ENCODE data around the gene CNTRL. TPM values are rescaled to one million over a fixed set of nuclear protein-coding genes. Genes with fewer than 3 reads are reported as not detected.
A peak's percentile ranks its signal among the peaks of the same experiment; 100 is the strongest.
"Not testable (repeated sequence)": the region's sequence is repeated elsewhere in the genome, so short reads cannot be mapped to it uniquely, and the experiment has no call there.

CNTRL gene
- 32.0 TPM for polyA plus RNA-seq (2012; ENCODE audit: insufficient read depth, insufficient read length)

- H3K4me3 ChIP-seq (ENCODE audit: low read length) = peak within 1 kb of the TSS; percentile 90
- DNase-seq (ENCODE audit: low read depth, low spot score) = peak; percentile 90
These were observed at the start of gene CNTRL for GRCh38 chr9:121074370-121075250. CNTRL (plus strand) TSS chr9:121074955; CDS start chr9:121088327, 13,372 bp downstream.

GRCh38 chr9:121026260-121026691 lies 48.5 kb upstream of the CNTRL start:
- DNase-seq (ENCODE audit: low read depth, low spot score) = no peak
- H3K4me3 ChIP-seq (ENCODE audit: low read length) = no peak overlapping the region

GRCh38 chr9:121026768-121027167 lies 48.0 kb upstream of the CNTRL start:
- H3K4me3 ChIP-seq (ENCODE audit: low read length) = no peak overlapping the region
- DNase-seq (ENCODE audit: low read depth, low spot score) = no peak

GRCh38 chr9:121028285-121028684 lies 46.5 kb upstream of the CNTRL start:
- not testable (repeated sequence) for DNase-seq (ENCODE audit: low read depth, low spot score); H3K4me3 ChIP-seq (ENCODE audit: low read length)

GRCh38 chr9:121029469-121029868 lies 45.3 kb upstream of the CNTRL start:
- no peak for DNase-seq (ENCODE audit: low read depth, low spot score)
- H3K4me3 ChIP-seq (ENCODE audit: low read length) = no peak overlapping the region

- H3K4me3 ChIP-seq (ENCODE audit: low read length) = no peak overlapping the region
- DNase-seq (ENCODE audit: low read depth, low spot score) = no peak
These were observed 40.2 kb upstream of the CNTRL start for GRCh38 chr9:121034529-121034928.

DNA sequence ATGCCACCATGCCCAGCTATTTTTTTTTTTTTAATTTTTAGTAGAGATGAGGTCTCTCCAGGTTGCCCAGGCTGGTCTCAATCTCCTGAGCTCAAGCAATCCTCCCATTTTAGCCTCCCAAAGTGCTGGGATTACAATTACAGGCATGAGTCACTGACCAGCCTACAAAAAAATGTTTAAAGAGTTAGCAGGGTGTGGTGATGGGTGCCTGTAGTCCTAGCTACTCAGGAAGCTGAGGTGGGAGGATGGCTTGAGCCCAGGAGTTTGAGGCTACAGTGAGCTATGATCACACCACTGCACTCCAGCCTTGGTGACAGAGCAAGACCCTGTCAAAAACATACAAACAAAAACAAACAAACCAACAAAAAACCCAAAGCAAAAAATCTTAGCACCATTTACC lies 39.0 kb upstream of the CNTRL start:
- DNase-seq (ENCODE audit: low read depth, low spot score); H3K4me3 ChIP-seq (ENCODE audit: low read length): not testable (repeated sequence)

DNA sequence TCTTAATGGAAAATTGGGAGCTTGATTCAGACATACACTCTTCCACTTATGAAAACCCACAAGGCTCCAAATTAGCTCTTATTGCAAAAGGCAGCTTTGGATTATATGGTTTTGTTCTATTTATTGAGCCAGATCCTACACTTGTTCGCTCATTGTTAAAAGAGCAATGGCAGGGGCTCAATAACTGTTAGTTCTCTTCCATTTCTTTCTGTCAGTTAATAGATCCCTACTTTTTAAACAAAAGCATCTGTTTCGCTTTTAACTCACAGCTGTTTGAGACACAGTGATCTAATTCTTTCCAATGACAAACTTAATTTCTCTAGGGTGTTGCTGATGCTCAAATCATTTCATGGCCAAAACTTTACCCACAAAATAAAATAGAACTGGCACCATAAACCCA lies 36.4 kb upstream of the CNTRL start:
- no peak overlapping the region for H3K4me3 ChIP-seq (ENCODE audit: low read length)
- DNase-seq (ENCODE audit: low read depth, low spot score) = no peak

GRCh38 chr9:121038804-121039203 lies 36.0 kb upstream of the CNTRL start:
- DNase-seq (ENCODE audit: low read depth, low spot score) = no peak
- H3K4me3 ChIP-seq (ENCODE audit: low read length) = no peak overlapping the region

DNA sequence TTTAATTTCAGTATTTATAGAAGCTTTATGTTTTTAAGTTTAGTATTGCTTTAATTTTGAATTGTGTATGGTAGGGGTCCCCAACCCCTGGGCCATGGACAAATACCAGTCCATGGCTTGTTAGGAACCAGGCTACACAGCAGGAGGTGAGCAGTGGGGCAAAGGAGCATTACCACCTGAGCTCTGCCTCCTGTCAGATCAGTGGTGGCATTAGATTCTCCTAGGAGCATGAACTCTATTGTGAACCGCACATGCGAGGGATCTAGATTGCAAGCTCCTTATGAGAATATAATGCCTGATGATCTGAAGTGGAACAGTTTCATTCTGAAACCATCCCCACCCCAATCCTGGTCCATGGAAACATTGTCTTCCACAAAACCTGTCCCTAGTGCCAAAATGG lies 26.6 kb upstream of the CNTRL start:
- no peak for DNase-seq (ENCODE audit: low read depth, low spot score)

GRCh38 chr9:121048618-121049017 lies 26.1 kb upstream of the CNTRL start:
- no peak for DNase-seq (ENCODE audit: low read depth, low spot score)
- no peak overlapping the region for H3K4me3 ChIP-seq (ENCODE audit: low read length)

More for the DNA sequence above, 26.6 kb upstream of the CNTRL start:
- no peak overlapping the region for H3K4me3 ChIP-seq (ENCODE audit: low read length)

DNA sequence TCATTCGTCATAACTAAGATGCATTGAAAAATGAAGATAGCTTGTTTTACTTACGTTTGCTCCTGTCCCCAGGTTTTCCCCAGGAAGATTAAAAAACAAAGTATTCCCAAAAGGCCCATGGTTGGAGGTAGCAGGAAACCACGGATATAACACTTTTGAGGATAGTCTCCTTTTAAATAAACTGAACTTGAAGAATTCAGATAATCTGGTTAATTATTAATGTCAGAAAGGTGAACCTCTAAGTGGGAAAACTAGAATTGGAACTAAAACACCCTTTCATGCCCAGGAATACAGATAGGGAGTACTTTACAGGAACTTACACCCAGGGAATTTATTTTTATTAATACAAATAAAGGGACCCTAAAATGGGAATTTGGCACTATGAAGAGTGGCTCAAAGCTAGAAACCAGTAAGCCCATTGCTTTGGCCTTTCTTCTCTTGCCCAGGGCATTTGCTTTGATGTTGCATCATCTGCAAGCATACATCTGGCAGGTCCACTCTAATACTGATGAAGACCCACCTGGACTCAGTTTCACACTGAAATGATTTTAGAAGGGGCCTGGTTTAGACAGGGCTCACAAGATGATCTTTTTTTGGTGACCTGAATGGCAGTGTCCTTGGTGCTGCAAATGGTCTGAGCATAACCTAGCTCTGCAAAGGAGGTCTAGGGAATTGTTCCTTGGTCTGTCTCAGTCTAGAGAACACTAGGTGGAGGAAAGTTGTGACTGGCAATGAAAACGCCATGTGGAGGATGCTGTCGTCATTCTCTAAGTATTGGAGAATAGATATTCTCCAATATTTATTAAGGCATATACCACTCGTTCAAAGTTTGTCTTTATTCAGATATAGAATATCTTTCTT lies 24.4 kb upstream of the CNTRL start, which contains the start of gene C5:
Gene C5, minus strand, starts transcription at position 148 of the 861 bp plus-strand sequence. Its CDS starts 29 bp downstream, at position 119.
- H3K4me3 ChIP-seq (ENCODE audit: low read length) = no peak within 1 kb of the TSS
- no peak for DNase-seq (ENCODE audit: low read depth, low spot score)

DNA sequence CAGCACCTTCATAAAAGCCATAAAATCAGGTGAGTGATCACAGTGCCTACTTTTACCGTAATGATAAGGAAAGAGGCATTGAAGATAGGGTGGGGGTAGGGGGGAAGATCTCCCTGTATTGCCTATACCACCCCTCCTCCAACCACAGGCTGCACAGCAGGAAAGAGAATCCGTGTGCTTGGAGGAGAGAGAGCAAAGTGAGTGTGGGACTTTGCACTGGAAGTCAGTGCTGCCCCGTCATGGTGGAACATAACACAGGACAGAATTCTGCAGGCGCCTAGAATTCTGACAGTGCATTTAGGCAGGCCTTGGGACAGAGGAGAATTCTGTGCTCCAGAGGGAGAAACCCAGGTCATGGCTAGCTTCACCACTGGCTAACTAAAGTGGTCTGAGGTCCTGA lies 21.2 kb upstream of the CNTRL start:
- no peak for DNase-seq (ENCODE audit: low read depth, low spot score)
- no peak overlapping the region for H3K4me3 ChIP-seq (ENCODE audit: low read length)

GRCh38 chr9:121055642-121056143 lies 19.1 kb upstream of the CNTRL start:
- no peak for DNase-seq (ENCODE audit: low read depth, low spot score)
- H3K4me3 ChIP-seq (ENCODE audit: low read length) = no peak overlapping the region

DNA sequence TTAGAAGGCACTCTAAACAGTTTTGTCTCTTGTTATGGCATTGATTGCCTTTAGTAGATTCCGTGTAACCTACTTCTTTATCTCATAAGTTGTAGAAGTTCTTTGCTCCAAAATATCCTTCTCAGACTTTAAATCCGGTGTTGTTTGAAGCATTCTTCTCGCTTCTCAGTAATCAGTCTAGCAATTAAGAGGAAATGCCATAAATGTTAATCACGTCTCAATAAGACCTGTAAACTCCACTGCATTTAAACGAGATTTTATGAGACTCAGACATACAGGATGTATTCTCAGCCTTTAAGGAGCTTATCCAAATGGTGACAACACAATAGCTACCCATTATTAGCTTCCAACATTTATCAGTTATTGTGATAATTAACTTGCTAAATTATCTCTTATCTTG lies 16.9 kb upstream of the CNTRL start:
- no peak overlapping the region for H3K4me3 ChIP-seq (ENCODE audit: low read length)
- DNase-seq (ENCODE audit: low read depth, low spot score) = no peak

GRCh38 chr9:121059513-121059912 lies 15.2 kb upstream of the CNTRL start:
- no peak for DNase-seq (ENCODE audit: low read depth, low spot score)
- H3K4me3 ChIP-seq (ENCODE audit: low read length) = no peak overlapping the region

DNA sequence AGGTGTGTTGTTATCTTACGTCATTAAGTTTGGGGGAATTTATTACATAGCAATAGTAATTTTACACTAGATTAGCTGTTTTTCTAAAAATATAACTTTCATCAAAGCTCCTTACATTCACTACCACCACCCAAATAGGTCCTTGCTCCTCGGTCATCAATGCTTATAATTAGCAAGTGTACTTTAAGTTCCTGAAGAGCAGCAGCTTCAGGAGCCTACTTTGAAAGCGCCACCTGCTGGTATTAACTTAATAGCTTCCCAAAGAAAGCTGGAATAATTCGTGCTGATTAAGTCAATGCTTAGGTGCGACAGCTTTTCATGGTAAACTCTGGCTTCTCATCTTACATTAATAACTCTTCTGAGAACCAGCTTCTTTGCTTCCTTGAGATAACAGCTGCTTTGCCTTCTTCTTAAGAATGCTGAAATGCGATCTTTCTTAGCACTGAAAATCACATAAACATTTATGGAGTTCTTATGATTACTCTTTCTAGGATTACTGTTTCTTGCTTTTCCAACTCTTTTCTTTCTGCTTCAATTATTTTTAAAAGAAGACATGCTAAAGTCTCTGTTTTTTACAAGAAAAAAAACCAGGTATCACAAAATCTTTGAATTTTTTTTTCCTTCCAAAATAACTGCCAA lies 14.6 kb upstream of the CNTRL start:
- peak; percentile 69 for DNase-seq (ENCODE audit: low read depth, low spot score)

GRCh38 chr9:121066850-121067249 lies 7.9 kb upstream of the CNTRL start:
- no peak for DNase-seq (ENCODE audit: low read depth, low spot score)
- no peak overlapping the region for H3K4me3 ChIP-seq (ENCODE audit: low read length)

More for the DNA sequence above, 14.6 kb upstream of the CNTRL start:
- no peak overlapping the region for H3K4me3 ChIP-seq (ENCODE audit: low read length)

- H3K4me3 ChIP-seq (ENCODE audit: low read length) = no peak overlapping the region
- DNase-seq (ENCODE audit: low read depth, low spot score) = no peak
These were observed 7.1 kb upstream of the CNTRL start for GRCh38 chr9:121067640-121068039.

Measured in Jurkat, Clone E6-1 (cell line).